ENCODE results near the gene ANKRD6. TPM values are rescaled to one million over a fixed set of nuclear protein-coding genes. Genes with fewer than 3 reads are reported as not detected.

The ANKRD6 gene
- total RNA-seq, 4 donors from 2014 or later = 9.8 to 19.0 (median 12.2) TPM

DNA sequence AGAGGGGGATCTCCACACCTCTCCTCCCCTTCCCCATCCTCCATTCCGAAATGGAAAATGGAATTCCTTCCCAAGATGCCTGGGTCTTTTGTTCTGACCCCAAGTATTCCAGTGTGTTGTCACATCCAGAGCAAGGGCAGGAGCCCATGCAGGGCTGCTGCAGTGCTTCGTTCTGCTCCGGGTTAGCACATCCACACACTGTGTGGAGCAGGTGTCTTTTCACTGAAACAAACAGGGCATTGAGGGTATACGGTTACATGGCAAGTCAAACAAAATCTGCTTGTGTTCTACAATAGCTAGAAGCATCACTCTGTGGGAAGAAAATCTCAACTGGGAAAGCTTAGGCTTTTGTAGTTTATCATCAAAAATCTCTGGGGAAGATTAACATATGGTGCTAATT is 148.7 kb downstream of the ANKRD6 start:
- ATAC-seq = no peak
- Histone ChIP-seq H3K27ac (no peak overlapping the region), H3K27me3 (no peaks in the 10 kb centered on the region), H3K36me3 (no peaks in the 10 kb centered on the region), H3K9me3 (no peaks in the 10 kb centered on the region), H3K4me1 (no peaks in the 10 kb centered on the region), H3K4me3 (no peak overlapping the region)
- WGBS, 2 donors (ENCODE audit: low coverage in 1 of 2) = 68% methylated on average over 3 of the region's 4 CpGs; no CpG with 5 or more reads in 1 of the 2 donors
- TF ChIP-seq POLR2AphosphoS5 (IDR thresholded peaks at IDR 0.05) (no peak), EP300 (IDR thresholded peaks at IDR 0.05) (no peak), POLR2A (IDR thresholded peaks at IDR 0.05) (no peak)
- TF ChIP-seq, protein P1, sequence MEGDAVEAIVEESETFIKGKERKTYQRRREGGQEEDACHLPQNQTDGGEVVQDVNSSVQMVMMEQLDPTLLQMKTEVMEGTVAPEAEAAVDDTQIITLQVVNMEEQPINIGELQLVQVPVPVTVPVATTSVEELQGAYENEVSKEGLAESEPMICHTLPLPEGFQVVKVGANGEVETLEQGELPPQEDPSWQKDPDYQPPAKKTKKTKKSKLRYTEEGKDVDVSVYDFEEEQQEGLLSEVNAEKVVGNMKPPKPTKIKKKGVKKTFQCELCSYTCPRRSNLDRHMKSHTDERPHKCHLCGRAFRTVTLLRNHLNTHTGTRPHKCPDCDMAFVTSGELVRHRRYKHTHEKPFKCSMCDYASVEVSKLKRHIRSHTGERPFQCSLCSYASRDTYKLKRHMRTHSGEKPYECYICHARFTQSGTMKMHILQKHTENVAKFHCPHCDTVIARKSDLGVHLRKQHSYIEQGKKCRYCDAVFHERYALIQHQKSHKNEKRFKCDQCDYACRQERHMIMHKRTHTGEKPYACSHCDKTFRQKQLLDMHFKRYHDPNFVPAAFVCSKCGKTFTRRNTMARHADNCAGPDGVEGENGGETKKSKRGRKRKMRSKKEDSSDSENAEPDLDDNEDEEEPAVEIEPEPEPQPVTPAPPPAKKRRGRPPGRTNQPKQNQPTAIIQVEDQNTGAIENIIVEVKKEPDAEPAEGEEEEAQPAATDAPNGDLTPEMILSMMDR (IDR thresholded peaks at IDR 0.05) = no peak

DNA sequence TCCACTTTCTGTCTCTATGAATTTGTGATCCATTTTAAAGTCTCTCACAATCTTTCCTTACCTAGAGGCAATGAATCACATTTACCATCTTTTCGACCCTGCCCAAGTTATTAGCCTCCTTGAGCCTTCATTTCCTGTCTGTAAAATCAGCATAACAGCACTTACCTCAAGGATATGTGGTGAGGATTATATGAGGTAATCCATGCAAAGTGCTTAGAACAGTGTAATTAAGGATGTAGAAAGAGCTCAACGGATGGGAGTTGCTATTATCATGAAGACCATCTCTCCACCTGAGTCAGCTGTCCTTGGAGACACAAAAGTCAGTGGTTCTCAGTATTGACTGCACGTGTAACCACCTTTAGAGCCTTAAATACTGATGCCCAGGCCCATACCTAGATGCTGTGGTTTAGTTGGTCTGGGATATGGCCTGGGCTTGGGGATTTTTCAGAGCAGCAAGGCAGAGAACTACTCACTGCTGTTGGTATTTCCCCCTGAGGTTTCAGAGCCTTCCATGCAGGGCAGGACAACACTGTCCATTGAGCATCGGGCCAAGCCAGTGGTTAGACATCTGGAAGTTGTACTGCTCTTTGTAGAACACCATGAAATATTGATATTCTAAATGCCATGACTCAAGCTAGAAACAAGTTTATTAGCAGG is 149.8 kb downstream of the ANKRD6 start:
- Histone ChIP-seq H3K4me3 (no peak overlapping the region), H3K36me3 (no peaks in the 10 kb centered on the region), H3K4me1 (no peaks in the 10 kb centered on the region), H3K27ac (no peak overlapping the region), H3K9me3 (no peaks in the 10 kb centered on the region), H3K27me3 (no peaks in the 10 kb centered on the region)
- no peak for TF ChIP-seq EP300 (IDR thresholded peaks at IDR 0.05)
- no peak for TF ChIP-seq POLR2A (IDR thresholded peaks at IDR 0.05)
- ATAC-seq = no peak
- 67 to 88% methylated on average over 2 to 4 of the region's 4 CpGs for WGBS, 2 donors (ENCODE audit: low coverage in 1 of 2)

DNA sequence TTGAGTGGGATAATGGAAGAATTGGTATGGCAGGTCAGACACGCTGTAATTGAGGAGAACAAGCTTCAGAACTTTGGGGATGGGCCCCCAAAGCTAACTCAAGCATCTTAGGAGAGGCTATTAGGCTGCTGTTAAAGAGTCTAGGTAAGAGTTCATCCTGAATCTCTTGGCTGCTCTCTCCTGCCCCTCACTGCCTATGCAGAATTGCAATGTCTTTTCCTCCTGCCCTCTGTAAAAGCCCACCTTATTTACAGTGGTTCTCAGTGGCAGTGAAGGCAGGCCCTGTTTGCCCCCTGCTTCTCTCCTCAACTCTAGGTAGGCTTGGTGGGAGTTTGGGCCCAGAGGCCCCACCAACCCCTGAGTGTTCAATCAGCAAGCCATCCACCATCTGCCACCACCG is 150.6 kb downstream of the ANKRD6 start:
- no peaks in the 10 kb centered on the region for H3K4me1 ChIP-seq
- no peak overlapping the region for H3K4me3 ChIP-seq
- no peak overlapping the region for H3K27ac ChIP-seq
- no peak for ATAC-seq
- WGBS, 2 donors (ENCODE audit: low coverage in 1 of 2) = 85 to 94% methylated on average over 1 to 2 of the region's 2 CpGs
- no peaks in the 10 kb centered on the region for H3K9me3 ChIP-seq
- H3K36me3 ChIP-seq = no peaks in the 10 kb centered on the region
- TF ChIP-seq, protein P1 (IDR thresholded peaks at IDR 0.05) = no peak
- no peak for TF ChIP-seq EP300 (IDR thresholded peaks at IDR 0.05)
- no peak for TF ChIP-seq POLR2AphosphoS5 (IDR thresholded peaks at IDR 0.05)
- TF ChIP-seq POLR2A (IDR thresholded peaks at IDR 0.05) = no peak
- no peaks in the 10 kb centered on the region for H3K27me3 ChIP-seq

DNA sequence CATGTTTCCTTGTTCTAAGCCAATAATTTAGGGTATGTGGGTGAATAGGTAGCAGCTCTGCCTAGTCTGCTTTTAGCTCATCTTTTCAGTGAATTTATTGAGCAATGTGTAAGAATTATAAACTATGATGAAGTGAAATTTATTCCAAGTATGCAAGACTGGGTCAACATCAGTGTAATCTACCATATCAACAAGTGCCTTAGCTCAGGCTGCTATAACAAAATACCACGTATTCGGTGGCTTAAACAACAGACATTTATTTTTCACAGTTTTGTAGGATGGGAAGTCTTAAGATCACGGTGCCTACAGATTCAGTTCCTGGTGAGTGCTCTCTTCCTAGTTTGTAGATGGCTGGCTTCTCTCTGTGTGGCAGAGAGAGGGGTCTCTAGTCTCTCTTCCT is 151.6 kb downstream of the ANKRD6 start:
- WGBS, 2 donors (ENCODE audit: low coverage in 1 of 2) = 85 to 86% methylated on average over 3 of the region's 3 CpGs
- Histone ChIP-seq H3K4me3 (no peak overlapping the region), H3K27ac (no peak overlapping the region)

DNA sequence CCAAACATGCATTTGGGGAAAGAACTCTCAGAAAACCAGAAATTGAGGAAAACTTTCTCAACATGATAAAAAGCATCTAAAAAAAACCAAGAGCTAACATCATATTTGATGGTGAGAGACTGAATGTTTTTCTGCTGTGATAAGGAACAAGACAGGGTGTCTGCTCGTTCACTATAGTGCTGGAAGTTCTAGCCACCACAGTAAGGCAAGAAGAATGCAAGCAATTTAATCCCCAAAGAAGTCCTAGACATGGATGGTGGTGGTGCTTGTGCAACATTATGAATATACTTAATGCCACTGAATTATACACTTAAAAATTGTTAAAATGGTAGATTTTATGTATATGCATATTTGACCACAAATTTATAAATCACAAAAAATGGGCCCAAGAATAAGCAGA is 152.2 kb downstream of the ANKRD6 start:
- no peaks in the 10 kb centered on the region for H3K9me3 ChIP-seq
- no peak overlapping the region for H3K4me3 ChIP-seq
- TF ChIP-seq EP300 (IDR thresholded peaks at IDR 0.05) (no peak), POLR2A (IDR thresholded peaks at IDR 0.05) (no peak), POLR2AphosphoS5 (IDR thresholded peaks at IDR 0.05) (no peak)
- TF ChIP-seq, protein P1 (IDR thresholded peaks at IDR 0.05) = no peak
- H3K27me3 ChIP-seq = no peaks in the 10 kb centered on the region
- ATAC-seq = no peak
- no peak overlapping the region for H3K27ac ChIP-seq
- WGBS, 2 donors (ENCODE audit: low coverage in 1 of 2) = 67 to 100% methylated on average over 1 of the region's 1 CpG
- H3K36me3 ChIP-seq = no peaks in the 10 kb centered on the region
- H3K4me1 ChIP-seq = no peaks in the 10 kb centered on the region

More for the DNA sequence above, 151.6 kb downstream of the ANKRD6 start:
- TF ChIP-seq EP300 (IDR thresholded peaks at IDR 0.05) (no peak), POLR2A (IDR thresholded peaks at IDR 0.05) (no peak), POLR2AphosphoS5 (IDR thresholded peaks at IDR 0.05) (no peak)
- TF ChIP-seq, protein P1 (IDR thresholded peaks at IDR 0.05) = no peak
- H3K27me3 ChIP-seq = no peaks in the 10 kb centered on the region
- H3K4me1 ChIP-seq = no peaks in the 10 kb centered on the region
- H3K36me3 ChIP-seq = no peaks in the 10 kb centered on the region
- ATAC-seq = no peak
- H3K9me3 ChIP-seq = no peaks in the 10 kb centered on the region
